HEK293 (cell line): Measurements from ENCODE around the gene MACROH2A1.

Experiments used
- FEZF1 ChIP-seq: fragments of 450-650 bp; formaldehyde crosslinking; IDR thresholded peaks from 2 replicates; pipeline ENCODE4 v1.5.1; 2016; ENCODE audit warnings: missing biosample characterization, missing genetic modification characterization
- IKZF3 ChIP-seq: fragments of 450-650 bp; IDR thresholded peaks from 2 replicates; pipeline ENCODE4 v1.5.0; 2018; ENCODE audit warnings: missing biosample characterization, mild to moderate bottlenecking, missing genetic modification characterization, moderate library complexity
- MZF1 ChIP-seq: fragments of 450-650 bp; formaldehyde crosslinking; IDR thresholded peaks from 2 replicates; pipeline ENCODE4 v1.5.1; 2017; ENCODE audit warnings: missing biosample characterization, missing genetic modification characterization, borderline replicate concordance
- SP3 ChIP-seq: fragments of 450-650 bp; formaldehyde crosslinking; IDR thresholded peaks from 2 replicates; pipeline ENCODE4 v1.5.1; 2016; ENCODE audit warnings: missing biosample characterization, missing genetic modification characterization
- YY1 ChIP-seq: fragments of 450-650 bp; formaldehyde crosslinking; IDR thresholded peaks from 2 replicates; pipeline ENCODE4 v1.5.1; 2018; ENCODE audit warnings: missing biosample characterization, missing genetic modification characterization
- ZFP3 ChIP-seq: fragments of 450-650 bp; formaldehyde crosslinking; IDR thresholded peaks from 2 replicates; pipeline ENCODE4 v1.5.1; 2016; ENCODE audit warnings: low read depth, missing biosample characterization, missing genetic modification characterization
- ZNF311 ChIP-seq: fragments of 450-650 bp; formaldehyde crosslinking; IDR thresholded peaks from 2 replicates; pipeline ENCODE4 v1.5.1; 2017; ENCODE audit warnings: missing biosample characterization, missing genetic modification characterization, borderline replicate concordance
- ZNF324 ChIP-seq: fragments of 450-650 bp; formaldehyde crosslinking; IDR thresholded peaks from 2 replicates; pipeline ENCODE4 v1.5.1; 2016; ENCODE audit warnings: missing biosample characterization, missing genetic modification characterization
- ZNF341 ChIP-seq: fragments of 450-650 bp; formaldehyde crosslinking; IDR thresholded peaks from 2 replicates; pipeline ENCODE4; 2016; ENCODE audit warnings: low read depth, missing biosample characterization, missing genetic modification characterization
- ZNF433 ChIP-seq: fragments of 450-650 bp; formaldehyde crosslinking; IDR thresholded peaks from 2 replicates; pipeline ENCODE4 v1.5.1; 2016; ENCODE audit warnings: missing biosample characterization, missing genetic modification characterization, low read depth
- ZNF521 ChIP-seq: fragments of 450-650 bp; formaldehyde crosslinking; IDR thresholded peaks from 2 replicates; pipeline ENCODE4 v1.5.1; 2017; ENCODE audit warnings: missing biosample characterization, mild to moderate bottlenecking, missing genetic modification characterization
- ZNF548 ChIP-seq: fragments of 450-650 bp; formaldehyde crosslinking; IDR thresholded peaks from 2 replicates; pipeline ENCODE4 v1.5.1; 2016; ENCODE audit warnings: missing biosample characterization, missing genetic modification characterization
- ZNF549 ChIP-seq: fragments of 450-650 bp; IDR thresholded peaks from 2 replicates; pipeline ENCODE4 v1.5.1; 2018; ENCODE audit warnings: missing biosample characterization, missing genetic modification characterization, mild to moderate bottlenecking, inconsistent platforms, moderate library complexity
- ZNF561 ChIP-seq: fragments of 450-650 bp; IDR thresholded peaks from 2 replicates; pipeline ENCODE4 v1.5.1; 2018; ENCODE audit warnings: missing biosample characterization, missing genetic modification characterization, borderline replicate concordance
- ZNF626 ChIP-seq: fragments of 450-650 bp; sonication (Bioruptor Pico); formaldehyde crosslinking; IDR thresholded peaks from 2 replicates; pipeline ENCODE4 v1.5.1; 2018; ENCODE audit warnings: missing biosample characterization, missing genetic modification characterization, inconsistent platforms
- ZNF654 ChIP-seq: fragments of 450-650 bp; formaldehyde crosslinking; IDR thresholded peaks from 2 replicates; pipeline ENCODE4 v1.5.1; 2016; ENCODE audit warnings: low read depth, missing biosample characterization, missing genetic modification characterization
- ZNF658 ChIP-seq: fragments of 450-650 bp; formaldehyde crosslinking; IDR thresholded peaks from 2 replicates; pipeline ENCODE4; 2016; ENCODE audit warnings: missing biosample characterization, missing genetic modification characterization
- ZNF701 ChIP-seq: fragments of 450-650 bp; formaldehyde crosslinking; IDR thresholded peaks from 2 replicates; pipeline ENCODE4 v1.5.1; 2016; ENCODE audit warnings: missing biosample characterization, missing genetic modification characterization
- ZNF837 ChIP-seq: fragments of 450-650 bp; formaldehyde crosslinking; IDR thresholded peaks from 2 replicates; pipeline ENCODE4 v1.5.1; 2016; ENCODE audit warnings: missing biosample characterization, missing genetic modification characterization
- ZSCAN30 ChIP-seq: fragments of 450-650 bp; IDR thresholded peaks from 2 replicates; pipeline ENCODE4 v1.5.1; 2018; ENCODE audit warnings: missing biosample characterization, mild to moderate bottlenecking, missing genetic modification characterization, moderate library complexity
- TF ChIP-seq, protein P1 (sequence below): fragments of 450-650 bp; formaldehyde crosslinking; IDR thresholded peaks from 2 replicates; pipeline ENCODE4 v1.5.1; 2016; ENCODE audit warnings: missing biosample characterization, missing genetic modification characterization
- TF ChIP-seq, protein P2 (sequence below): fragments of 450-650 bp; formaldehyde crosslinking; IDR thresholded peaks from 2 replicates; pipeline ENCODE4 v1.5.1; 2017; ENCODE audit warnings: missing biosample characterization, missing genetic modification characterization
- TF ChIP-seq, protein P3 (sequence below): fragments of 450-650 bp; formaldehyde crosslinking; optimal IDR thresholded peaks from 2 replicates; pipeline ENCODE3; 2016; ENCODE audit warnings: missing biosample characterization, mild to moderate bottlenecking, missing genetic modification characterization
- TF ChIP-seq, protein P4 (sequence below): fragments of 450-650 bp; formaldehyde crosslinking; IDR thresholded peaks from 2 replicates; pipeline ENCODE4 v1.5.1; 2017; ENCODE audit warnings: missing biosample characterization, missing genetic modification characterization
- TF ChIP-seq, protein P5 (sequence below): fragments of 450-650 bp; formaldehyde crosslinking; IDR thresholded peaks from 2 replicates; pipeline ENCODE4 v1.5.1; 2017; ENCODE audit warnings: missing biosample characterization, mild to moderate bottlenecking, missing genetic modification characterization, moderate library complexity
- TF ChIP-seq, protein P6 (sequence below): fragments of 450-650 bp; formaldehyde crosslinking; IDR thresholded peaks from 2 replicates; pipeline ENCODE4 v1.5.1; 2017; ENCODE audit warnings: missing biosample characterization, missing genetic modification characterization

Gene MACROH2A1

DNA sequence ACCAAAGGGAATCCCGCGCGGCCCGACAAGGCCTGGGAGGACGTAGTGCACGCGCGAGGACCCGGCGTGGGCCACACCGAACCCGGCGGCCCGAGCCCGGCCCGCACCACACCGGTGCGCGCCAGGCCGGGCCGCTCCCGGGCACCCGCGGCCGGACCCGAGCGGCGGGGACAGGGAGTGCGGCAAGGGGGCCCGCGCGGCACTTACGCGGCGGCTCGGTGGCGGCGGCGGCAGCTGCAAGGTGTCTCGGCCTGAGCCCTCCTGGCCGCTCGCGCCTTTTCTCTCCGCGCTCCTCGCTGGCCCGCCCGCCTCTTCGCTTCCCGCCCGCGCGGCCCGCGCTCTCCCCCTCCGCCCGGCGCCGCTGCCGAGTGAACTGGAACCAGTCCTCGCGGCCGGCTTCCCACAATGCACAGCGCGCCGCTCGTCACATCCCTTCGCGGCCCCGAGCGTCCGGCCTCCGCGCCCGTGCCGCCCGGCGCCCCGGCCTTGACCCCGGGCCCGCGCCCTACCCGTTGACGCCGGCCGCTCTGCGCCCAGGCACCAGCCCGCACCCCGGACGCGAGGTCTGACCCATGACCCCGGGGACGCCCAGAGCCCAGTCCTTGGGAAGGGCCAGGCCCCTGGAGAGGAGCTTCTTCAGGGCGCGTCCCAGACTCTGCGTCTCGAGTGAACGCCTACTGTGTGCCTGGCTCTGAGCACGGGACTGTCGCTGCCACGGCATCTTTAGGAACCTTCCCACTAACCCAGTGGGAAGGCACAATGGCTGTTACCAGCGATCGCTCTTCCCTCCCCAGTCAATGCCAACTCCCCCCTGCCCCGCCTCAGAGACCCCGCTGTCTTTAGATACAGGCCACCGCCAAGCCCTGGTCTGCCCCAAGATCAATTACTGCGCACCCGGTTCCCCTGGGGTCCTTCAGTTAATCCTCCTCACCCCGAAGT lies at the start of gene MACROH2A1 (continued):
- peak; percentile 70; the same call in 1 of the 2 replicates for TF ChIP-seq ZNF561 (tag by site-specific recombination)
- no peak for TF ChIP-seq IKZF3 (tag by site-specific recombination)
- TF ChIP-seq ZNF701 (tag by site-specific recombination): no peak
- TF ChIP-seq, protein P1, sequence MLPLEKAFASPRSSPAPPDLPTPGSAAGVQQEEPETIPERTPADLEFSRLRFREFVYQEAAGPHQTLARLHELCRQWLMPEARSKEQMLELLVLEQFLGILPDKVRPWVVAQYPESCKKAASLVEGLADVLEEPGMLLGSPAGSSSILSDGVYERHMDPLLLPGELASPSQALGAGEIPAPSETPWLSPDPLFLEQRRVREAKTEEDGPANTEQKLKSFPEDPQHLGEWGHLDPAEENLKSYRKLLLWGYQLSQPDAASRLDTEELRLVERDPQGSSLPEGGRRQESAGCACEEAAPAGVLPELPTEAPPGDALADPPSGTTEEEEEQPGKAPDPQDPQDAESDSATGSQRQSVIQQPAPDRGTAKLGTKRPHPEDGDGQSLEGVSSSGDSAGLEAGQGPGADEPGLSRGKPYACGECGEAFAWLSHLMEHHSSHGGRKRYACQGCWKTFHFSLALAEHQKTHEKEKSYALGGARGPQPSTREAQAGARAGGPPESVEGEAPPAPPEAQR (tag by site-specific recombination): no peak
- peak; percentile 34; the same call in 1 of the 2 replicates for TF ChIP-seq YY1 (tag by site-specific recombination)
- no peak for TF ChIP-seq FEZF1 (tag by site-specific recombination)
- TF ChIP-seq ZNF341 (tag by site-specific recombination): peak; percentile 93
- TF ChIP-seq ZNF433 (tag by site-specific recombination): no peak
- TF ChIP-seq ZNF548 (tag by site-specific recombination): no peak
- TF ChIP-seq, protein P2, sequence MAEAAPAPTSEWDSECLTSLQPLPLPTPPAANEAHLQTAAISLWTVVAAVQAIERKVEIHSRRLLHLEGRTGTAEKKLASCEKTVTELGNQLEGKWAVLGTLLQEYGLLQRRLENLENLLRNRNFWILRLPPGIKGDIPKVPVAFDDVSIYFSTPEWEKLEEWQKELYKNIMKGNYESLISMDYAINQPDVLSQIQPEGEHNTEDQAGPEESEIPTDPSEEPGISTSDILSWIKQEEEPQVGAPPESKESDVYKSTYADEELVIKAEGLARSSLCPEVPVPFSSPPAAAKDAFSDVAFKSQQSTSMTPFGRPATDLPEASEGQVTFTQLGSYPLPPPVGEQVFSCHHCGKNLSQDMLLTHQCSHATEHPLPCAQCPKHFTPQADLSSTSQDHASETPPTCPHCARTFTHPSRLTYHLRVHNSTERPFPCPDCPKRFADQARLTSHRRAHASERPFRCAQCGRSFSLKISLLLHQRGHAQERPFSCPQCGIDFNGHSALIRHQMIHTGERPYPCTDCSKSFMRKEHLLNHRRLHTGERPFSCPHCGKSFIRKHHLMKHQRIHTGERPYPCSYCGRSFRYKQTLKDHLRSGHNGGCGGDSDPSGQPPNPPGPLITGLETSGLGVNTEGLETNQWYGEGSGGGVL (tag by site-specific recombination): no peak
- no peak for TF ChIP-seq ZNF521 (tag by site-specific recombination)
- TF ChIP-seq, protein P3, sequence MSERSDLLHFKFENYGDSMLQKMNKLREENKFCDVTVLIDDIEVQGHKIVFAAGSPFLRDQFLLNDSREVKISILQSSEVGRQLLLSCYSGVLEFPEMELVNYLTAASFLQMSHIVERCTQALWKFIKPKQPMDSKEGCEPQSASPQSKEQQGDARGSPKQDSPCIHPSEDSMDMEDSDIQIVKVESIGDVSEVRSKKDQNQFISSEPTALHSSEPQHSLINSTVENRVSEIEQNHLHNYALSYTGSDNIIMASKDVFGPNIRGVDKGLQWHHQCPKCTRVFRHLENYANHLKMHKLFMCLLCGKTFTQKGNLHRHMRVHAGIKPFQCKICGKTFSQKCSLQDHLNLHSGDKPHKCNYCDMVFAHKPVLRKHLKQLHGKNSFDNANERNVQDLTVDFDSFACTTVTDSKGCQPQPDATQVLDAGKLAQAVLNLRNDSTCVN (tag by site-specific recombination): peak; percentile 76
- no peak for TF ChIP-seq ZNF658 (tag by site-specific recombination)
- TF ChIP-seq ZNF549 (tag by site-specific recombination): no peak
- 0 out of 2 replicates have a peak, but pooled peaks have one; percentile 16 for TF ChIP-seq SP3 (tag by site-specific recombination)
- TF ChIP-seq MZF1: no peak
- no peak for TF ChIP-seq ZNF311 (tag by site-specific recombination)
- TF ChIP-seq ZFP3: no peak
- TF ChIP-seq, protein P4, sequence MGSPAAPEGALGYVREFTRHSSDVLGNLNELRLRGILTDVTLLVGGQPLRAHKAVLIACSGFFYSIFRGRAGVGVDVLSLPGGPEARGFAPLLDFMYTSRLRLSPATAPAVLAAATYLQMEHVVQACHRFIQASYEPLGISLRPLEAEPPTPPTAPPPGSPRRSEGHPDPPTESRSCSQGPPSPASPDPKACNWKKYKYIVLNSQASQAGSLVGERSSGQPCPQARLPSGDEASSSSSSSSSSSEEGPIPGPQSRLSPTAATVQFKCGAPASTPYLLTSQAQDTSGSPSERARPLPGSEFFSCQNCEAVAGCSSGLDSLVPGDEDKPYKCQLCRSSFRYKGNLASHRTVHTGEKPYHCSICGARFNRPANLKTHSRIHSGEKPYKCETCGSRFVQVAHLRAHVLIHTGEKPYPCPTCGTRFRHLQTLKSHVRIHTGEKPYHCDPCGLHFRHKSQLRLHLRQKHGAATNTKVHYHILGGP (tag by site-specific recombination): no peak
- TF ChIP-seq ZNF654 (tag by site-specific recombination): no peak
- no peak for TF ChIP-seq ZNF324 (tag by site-specific recombination)
- TF ChIP-seq ZNF837 (tag by site-specific recombination): no peak
- TF ChIP-seq ZNF626 (tag by site-specific recombination): no peak
- TF ChIP-seq, protein P5, sequence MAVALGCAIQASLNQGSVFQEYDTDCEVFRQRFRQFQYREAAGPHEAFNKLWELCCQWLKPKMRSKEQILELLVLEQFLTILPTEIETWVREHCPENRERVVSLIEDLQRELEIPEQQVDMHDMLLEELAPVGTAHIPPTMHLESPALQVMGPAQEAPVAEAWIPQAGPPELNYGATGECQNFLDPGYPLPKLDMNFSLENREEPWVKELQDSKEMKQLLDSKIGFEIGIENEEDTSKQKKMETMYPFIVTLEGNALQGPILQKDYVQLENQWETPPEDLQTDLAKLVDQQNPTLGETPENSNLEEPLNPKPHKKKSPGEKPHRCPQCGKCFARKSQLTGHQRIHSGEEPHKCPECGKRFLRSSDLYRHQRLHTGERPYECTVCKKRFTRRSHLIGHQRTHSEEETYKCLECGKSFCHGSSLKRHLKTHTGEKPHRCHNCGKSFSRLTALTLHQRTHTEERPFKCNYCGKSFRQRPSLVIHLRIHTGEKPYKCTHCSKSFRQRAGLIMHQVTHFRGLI (tag by site-specific recombination): no peak
- TF ChIP-seq, protein P6, sequence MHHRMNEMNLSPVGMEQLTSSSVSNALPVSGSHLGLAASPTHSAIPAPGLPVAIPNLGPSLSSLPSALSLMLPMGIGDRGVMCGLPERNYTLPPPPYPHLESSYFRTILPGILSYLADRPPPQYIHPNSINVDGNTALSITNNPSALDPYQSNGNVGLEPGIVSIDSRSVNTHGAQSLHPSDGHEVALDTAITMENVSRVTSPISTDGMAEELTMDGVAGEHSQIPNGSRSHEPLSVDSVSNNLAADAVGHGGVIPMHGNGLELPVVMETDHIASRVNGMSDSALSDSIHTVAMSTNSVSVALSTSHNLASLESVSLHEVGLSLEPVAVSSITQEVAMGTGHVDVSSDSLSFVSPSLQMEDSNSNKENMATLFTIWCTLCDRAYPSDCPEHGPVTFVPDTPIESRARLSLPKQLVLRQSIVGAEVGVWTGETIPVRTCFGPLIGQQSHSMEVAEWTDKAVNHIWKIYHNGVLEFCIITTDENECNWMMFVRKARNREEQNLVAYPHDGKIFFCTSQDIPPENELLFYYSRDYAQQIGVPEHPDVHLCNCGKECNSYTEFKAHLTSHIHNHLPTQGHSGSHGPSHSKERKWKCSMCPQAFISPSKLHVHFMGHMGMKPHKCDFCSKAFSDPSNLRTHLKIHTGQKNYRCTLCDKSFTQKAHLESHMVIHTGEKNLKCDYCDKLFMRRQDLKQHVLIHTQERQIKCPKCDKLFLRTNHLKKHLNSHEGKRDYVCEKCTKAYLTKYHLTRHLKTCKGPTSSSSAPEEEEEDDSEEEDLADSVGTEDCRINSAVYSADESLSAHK (tag by site-specific recombination): no peak
- TF ChIP-seq ZSCAN30 (tag by site-specific recombination): peak; percentile 86
